Adipocyte (in vitro differentiated cells): ENCODE measurements around the gene ATG4A.

ENCODE experiments used
- DNase-seq: peaks from one replicate; pipeline ENCODE4 v3.0.0-alpha.2; 2015; ENCODE audit warnings: low read depth
- H3K27me3 ChIP-seq: replicated peaks from 2 replicates; pipeline ENCODE4 v1.7.0; 2013; ENCODE audit warnings: mild to moderate bottlenecking, low read length, moderate library complexity; ENCODE audit not compliant: control insufficient read depth, insufficient read depth
- H3K36me3 ChIP-seq: 2 replicates; pipeline ENCODE4 v1.7.0; 2013; ENCODE audit warnings: low read length, mild to moderate bottlenecking, moderate library complexity; ENCODE audit not compliant: control insufficient read depth, insufficient read depth, severe bottlenecking
- H3K4me1 ChIP-seq: 2 replicates; pipeline ENCODE4 v1.7.0; 2013; ENCODE audit warnings: mild to moderate bottlenecking, low read length, moderate library complexity; ENCODE audit not compliant: control insufficient read depth, insufficient read depth
- H3K4me3 ChIP-seq: 2 replicates; pipeline ENCODE4 v1.7.0; 2013; ENCODE audit warnings: mild to moderate bottlenecking, low read length, moderate library complexity
- H3K9ac ChIP-seq: 2 replicates; pipeline ENCODE4 v1.7.0; 2013; ENCODE audit warnings: mild to moderate bottlenecking, low read length, moderate library complexity
- H3K9me3 ChIP-seq: 2 replicates; pipeline ENCODE4 v1.7.0; 2013; ENCODE audit warnings: mild to moderate bottlenecking, low read length, moderate library complexity; ENCODE audit not compliant: control insufficient read depth

Gene ATG4A

GRCh38 chrX:108072746-108073145 lies 18.8 kb upstream of the ATG4A start:
- Histone ChIP-seq H3K4me3 (no peak overlapping the region), H3K4me1 (no peaks in the 10 kb centered on the region), H3K27me3 (peaks cover 41% of the 10 kb centered on the region), H3K9me3 (no peaks in the 10 kb centered on the region), H3K36me3 (no peaks in the 10 kb centered on the region), H3K9ac (no peak overlapping the region)
- DNase-seq: peak; percentile 7

- no peak for DNase-seq
- H3K4me1 ChIP-seq: no peaks in the 10 kb centered on the region
- peaks cover 36% of the 10 kb centered on the region for H3K27me3 ChIP-seq
- no peak overlapping the region for H3K9ac ChIP-seq
- H3K9me3 ChIP-seq: no peaks in the 10 kb centered on the region
- H3K4me3 ChIP-seq: no peak overlapping the region
- H3K36me3 ChIP-seq: peaks cover 18% of the 10 kb centered on the region
Observed at GRCh38 chrX:108081110-108081509, 10.5 kb upstream of the ATG4A start.

GRCh38 chrX:108087792-108088191 lies 3.8 kb upstream of the ATG4A start:
- H3K9ac ChIP-seq: no peak overlapping the region

GRCh38 chrX:108088511-108088910 lies 3.1 kb upstream of the ATG4A start:
- Histone ChIP-seq H3K9ac (no peak overlapping the region), H3K36me3 (peaks cover 36% of the 10 kb centered on the region), H3K4me3 (no peak overlapping the region), H3K4me1 (no peaks in the 10 kb centered on the region), H3K27me3 (peaks cover 8% of the 10 kb centered on the region), H3K9me3 (no peaks in the 10 kb centered on the region)
- no peak for DNase-seq

More at GRCh38 chrX:108087792-108088191, 3.8 kb upstream of the ATG4A start:
- Histone ChIP-seq H3K27me3 (peaks cover 16% of the 10 kb centered on the region), H3K36me3 (peaks cover 36% of the 10 kb centered on the region), H3K9me3 (no peaks in the 10 kb centered on the region), H3K4me1 (no peaks in the 10 kb centered on the region), H3K4me3 (no peak overlapping the region)
- no peak for DNase-seq

- peak overlapping the region; percentile 87 for H3K4me3 ChIP-seq
- H3K27me3 ChIP-seq: peaks cover 8% of the 10 kb centered on the region
- H3K36me3 ChIP-seq: peaks cover 22% of the 10 kb centered on the region
- H3K9ac ChIP-seq: peak overlapping the region; percentile 93
- no peaks in the 10 kb centered on the region for H3K9me3 ChIP-seq
- peak; percentile 60 for DNase-seq
- H3K4me1 ChIP-seq: no peaks in the 10 kb centered on the region
Observed at GRCh38 chrX:108090491-108091263, 901 bp upstream of the ATG4A start.

- H3K9me3 ChIP-seq: no peaks in the 10 kb centered on the region
- peak overlapping the region; percentile 82 for H3K9ac ChIP-seq
- peaks cover 10% of the 10 kb centered on the region for H3K36me3 ChIP-seq
- DNase-seq: peak; percentile 33
- H3K4me1 ChIP-seq: no peaks in the 10 kb centered on the region
- H3K4me3 ChIP-seq: peak overlapping the region; percentile 87
- peaks cover 8% of the 10 kb centered on the region for H3K27me3 ChIP-seq
Observed at GRCh38 chrX:108091878-108092291, 307 bp downstream of the ATG4A start.

GRCh38 chrX:108097380-108097779 lies 5.8 kb downstream of the ATG4A start:
- no peak for DNase-seq
- no peak overlapping the region for H3K4me3 ChIP-seq
- peaks cover 8% of the 10 kb centered on the region for H3K27me3 ChIP-seq

GRCh38 chrX:108105473-108105872 lies 13.9 kb downstream of the ATG4A start:
- H3K9me3 ChIP-seq: peaks cover 18% of the 10 kb centered on the region
- H3K36me3 ChIP-seq: no peaks in the 10 kb centered on the region
- no peak overlapping the region for H3K9ac ChIP-seq
- no peaks in the 10 kb centered on the region for H3K4me1 ChIP-seq
- no peak overlapping the region for H3K4me3 ChIP-seq
- H3K27me3 ChIP-seq: no peaks in the 10 kb centered on the region
- no peak for DNase-seq

More at GRCh38 chrX:108097380-108097779, 5.8 kb downstream of the ATG4A start:
- no peaks in the 10 kb centered on the region for H3K4me1 ChIP-seq
- peaks cover 8% of the 10 kb centered on the region for H3K9me3 ChIP-seq
- no peak overlapping the region for H3K9ac ChIP-seq
- no peaks in the 10 kb centered on the region for H3K36me3 ChIP-seq

- H3K9ac ChIP-seq: no peak overlapping the region
- no peaks in the 10 kb centered on the region for H3K4me1 ChIP-seq
- peaks cover 10% of the 10 kb centered on the region for H3K27me3 ChIP-seq
- DNase-seq: no peak
- H3K9me3 ChIP-seq: peaks cover 6% of the 10 kb centered on the region
- no peak overlapping the region for H3K4me3 ChIP-seq
- no peaks in the 10 kb centered on the region for H3K36me3 ChIP-seq
Observed at GRCh38 chrX:108114541-108114940, 23.0 kb downstream of the ATG4A start.

- Histone ChIP-seq H3K4me1 (peaks cover 26% of the 10 kb centered on the region), H3K36me3 (no peaks in the 10 kb centered on the region), H3K9me3 (peaks cover 6% of the 10 kb centered on the region), H3K27me3 (peaks cover 24% of the 10 kb centered on the region), H3K4me3 (no peak overlapping the region), H3K9ac (no peak overlapping the region)
- no peak for DNase-seq
Observed at GRCh38 chrX:108117988-108118387, 26.4 kb downstream of the ATG4A start.

GRCh38 chrX:108121291-108121690 lies 29.7 kb downstream of the ATG4A start:
- no peak overlapping the region for H3K4me3 ChIP-seq
- peaks cover 22% of the 10 kb centered on the region for H3K27me3 ChIP-seq
- H3K36me3 ChIP-seq: no peaks in the 10 kb centered on the region
- DNase-seq: no peak
- peaks cover 34% of the 10 kb centered on the region for H3K4me1 ChIP-seq
- peaks cover 7% of the 10 kb centered on the region for H3K9me3 ChIP-seq
- no peak overlapping the region for H3K9ac ChIP-seq
